Body of pancreas (tissue), 4 donors: Measurements from ENCODE around the gene UBE2D2. TPM values are rescaled to one million over a fixed set of nuclear protein-coding genes. Genes with fewer than 3 reads are reported as not detected.

ENCODE experiments used
- ATAC-seq: fragments of 150-250 bp; one replicate; pipeline ENCODE4 v1.9.1; 2016
- DNase-seq, 4 donors: peaks; one replicate each; pipeline ENCODE4 v3.0.0-alpha.2; 2019
- H3K27ac ChIP-seq, 4 donors: fragments of 200-600 bp; sonication (generic); 1 replicate in 3 of 4; 2 replicates in 1 of 4; pipeline versions ENCODE4 v1.5.1 to v1.6.1; 2016 to 2019; ENCODE audit warnings: mild to moderate bottlenecking in 1 of 4, mixed read lengths in 1 of 4, moderate library complexity in 1 of 4
- H3K27me3 ChIP-seq, 2 donors: fragments of 200-600 bp; sonication (generic); one replicate each; pipeline ENCODE4 v1.6.0; 2016; ENCODE audit warnings: mild to moderate bottlenecking in 1 of 2
- H3K36me3 ChIP-seq, 2 donors: fragments of 200-600 bp; sonication (generic); replicated peaks in 1 of 2; 2 replicates each; pipeline ENCODE4 v1.5.1; 2016; ENCODE audit warnings: low read depth in 2 of 2; ENCODE audit not compliant: insufficient read depth in 1 of 2
- H3K4me1 ChIP-seq: fragments of 200-600 bp; sonication (generic); one replicate; pipeline ENCODE4 v1.6.0; 2016
- H3K4me3 ChIP-seq, 2 donors: fragments of 200-600 bp; sonication (generic); 1 replicate in 1 of 2; 2 replicates in 1 of 2; pipeline ENCODE4 v1.5.1; 2016 to 2019
- H3K9me3 ChIP-seq, 3 donors: fragments of 200-600 bp; sonication (generic); 1 replicate in 2 of 3; 2 replicates in 1 of 3; pipeline ENCODE4 v1.5.1; 2016
- CTCF ChIP-seq, 7 experiments: fragments of 450-650 bp in 4 of 7; fragments of 200-600 bp in 3 of 7; sonication (generic) in 3 of 7; IDR thresholded peaks; one replicate each; pipeline ENCODE4 v1.5.1; 2016 to 2019; ENCODE audit warnings: antibody characterized with exemption in 7 of 7
- POLR2A ChIP-seq, 3 donors: fragments of 450-650 bp; IDR thresholded peaks; one replicate each; pipeline ENCODE4 v1.6.1; 2016; ENCODE audit warnings: antibody characterized with exemption in 3 of 3, mild to moderate bottlenecking in 2 of 3
- WGBS, 2 donors: methylation state at CpG; one replicate each; pipeline ENCODE4 v1.1.5; 2017; 5-methylcytosine and 5-hydroxymethylcytosine counted together
- intact Hi-C: fragments of 100-400 bp; cut with DNase I; formaldehyde crosslinking; loops from one replicate; pipeline ENCODE4 v1.15.1; 2023
- total RNA-seq, 2 donors: library from RNA; depleted of rRNA; stranded (reverse); fragments of >200 nt; gene quantifications; one replicate each; pipeline ENCODE4 v1.1.0, GENCODE V29; 2016

Gene UBE2D2
- total RNA-seq, 2 donors from 2014 or later: 38.9 to 102 TPM

GRCh38 chr5:139658928-139659667 is 98.0 kb downstream of the UBE2D2 start:
- ATAC-seq (peak; percentile 3), DNase-seq (peak in 3 of 4 donors; percentile 57 to 64 (median 62))
- peak in 2 of 3 donors; percentile 15 to 31 for TF ChIP-seq POLR2A (IDR thresholded peaks at IDR 0.05)
- TF ChIP-seq CTCF (IDR thresholded peaks at IDR 0.05): no peak
- no peaks in the 10 kb centered on the region for H3K9me3 ChIP-seq
- H3K27me3 ChIP-seq: no peaks in the 10 kb centered on the region
- no peak overlapping the region for H3K4me3 ChIP-seq
- H3K27ac ChIP-seq: peak overlapping the region; percentile 94 to 98 (median 98)
- no peaks in the 10 kb centered on the region for H3K36me3 ChIP-seq
- intact Hi-C loops: no loop called here
- H3K4me1 ChIP-seq: peaks cover 99% of the 10 kb centered on the region
- 8 to 15% methylated on average over 9 to 15 of the region's 15 CpGs for WGBS, 2 donors

- no peak for ATAC-seq
- Histone ChIP-seq H3K36me3 (no peaks in the 10 kb centered on the region), H3K4me3 (no peak overlapping the region), H3K4me1 (peaks cover 99% of the 10 kb centered on the region), H3K27me3 (no peaks in the 10 kb centered on the region), H3K9me3 (no peaks in the 10 kb centered on the region), H3K27ac (peak overlapping the region; percentile 94 to 98 (median 98))
- TF ChIP-seq POLR2A (IDR thresholded peaks at IDR 0.05) (no peak), CTCF (IDR thresholded peaks at IDR 0.05) (no peak)
- 16% methylated on average over 11 of the region's 13 CpGs; no CpG with 5 or more reads in 1 of the 2 donors for WGBS, 2 donors
- intact Hi-C loops: no loop called here
- peak in 1 of 4 donors; percentile 32 for DNase-seq
These were observed 98.6 kb downstream of the UBE2D2 start for GRCh38 chr5:139659695-139660101.

- peak; percentile 75 for ATAC-seq
- no peaks in the 10 kb centered on the region for H3K27me3 ChIP-seq
- 17 to 25% methylated on average over 4 to 14 of the region's 14 CpGs for WGBS, 2 donors
- DNase-seq: peak; percentile 91 to 95 (median 94)
- H3K9me3 ChIP-seq: no peaks in the 10 kb centered on the region
- no peak overlapping the region for H3K4me3 ChIP-seq
- TF ChIP-seq POLR2A (IDR thresholded peaks at IDR 0.05) (peak; percentile 58 to 83 (median 82)), CTCF (IDR thresholded peaks at IDR 0.05) (peak in 2 of 7 experiments; percentile 24 to 25)
- peaks cover 99% of the 10 kb centered on the region for H3K4me1 ChIP-seq
- intact Hi-C loops: no loop called here
- no peaks in the 10 kb centered on the region for H3K36me3 ChIP-seq
- H3K27ac ChIP-seq: peak overlapping the region; percentile 94 to 98 (median 98)
These were observed 99.2 kb downstream of the UBE2D2 start for GRCh38 chr5:139660105-139660922.

GRCh38 chr5:139660923-139661814 is 100.0 kb downstream of the UBE2D2 start:
- WGBS, 2 donors: 8 to 13% methylated on average over 11 to 41 of the region's 41 CpGs

More at GRCh38 chr5:139660923-139661814, 100.0 kb downstream of the UBE2D2 start:
- Histone ChIP-seq H3K4me3 (no peak overlapping the region), H3K36me3 (no peaks in the 10 kb centered on the region), H3K27me3 (no peaks in the 10 kb centered on the region), H3K4me1 (peaks cover 99% of the 10 kb centered on the region), H3K9me3 (no peaks in the 10 kb centered on the region), H3K27ac (peak overlapping the region; percentile 94 to 98 (median 98))
- DNase-seq (peak; percentile 85 to 95 (median 91)), ATAC-seq (peak; percentile 69)
- TF ChIP-seq CTCF (IDR thresholded peaks at IDR 0.05) (no peak), POLR2A (IDR thresholded peaks at IDR 0.05) (peak in 2 of 3 donors; percentile 28 to 42)
- intact Hi-C loops: no loop called here
